Inflammatory macrophage (primary cell): ENCODE results near the gene SPIC.

Experiments
- DNase-seq, 2 donors: peaks; one replicate each; pipeline ENCODE4 v3.0.0-alpha.2; 2020 to 2022

The SPIC gene

GRCh38 chr12:101536069-101536674 is 61.0 kb downstream of the SPIC start:
- DNase-seq = no peak
